GM19023 (cell line): Measurements from ENCODE around the gene NEUROD1.

Source experiments
- ATAC-seq: cut with Tn5 transposase; IDR thresholded peaks from one replicate; pipeline ENCODE4 v1.9.1; 2021; ENCODE audit warnings: mild to moderate bottlenecking, moderate library complexity; ENCODE audit not compliant: unreplicated experiment

The NEUROD1 gene

DNA sequence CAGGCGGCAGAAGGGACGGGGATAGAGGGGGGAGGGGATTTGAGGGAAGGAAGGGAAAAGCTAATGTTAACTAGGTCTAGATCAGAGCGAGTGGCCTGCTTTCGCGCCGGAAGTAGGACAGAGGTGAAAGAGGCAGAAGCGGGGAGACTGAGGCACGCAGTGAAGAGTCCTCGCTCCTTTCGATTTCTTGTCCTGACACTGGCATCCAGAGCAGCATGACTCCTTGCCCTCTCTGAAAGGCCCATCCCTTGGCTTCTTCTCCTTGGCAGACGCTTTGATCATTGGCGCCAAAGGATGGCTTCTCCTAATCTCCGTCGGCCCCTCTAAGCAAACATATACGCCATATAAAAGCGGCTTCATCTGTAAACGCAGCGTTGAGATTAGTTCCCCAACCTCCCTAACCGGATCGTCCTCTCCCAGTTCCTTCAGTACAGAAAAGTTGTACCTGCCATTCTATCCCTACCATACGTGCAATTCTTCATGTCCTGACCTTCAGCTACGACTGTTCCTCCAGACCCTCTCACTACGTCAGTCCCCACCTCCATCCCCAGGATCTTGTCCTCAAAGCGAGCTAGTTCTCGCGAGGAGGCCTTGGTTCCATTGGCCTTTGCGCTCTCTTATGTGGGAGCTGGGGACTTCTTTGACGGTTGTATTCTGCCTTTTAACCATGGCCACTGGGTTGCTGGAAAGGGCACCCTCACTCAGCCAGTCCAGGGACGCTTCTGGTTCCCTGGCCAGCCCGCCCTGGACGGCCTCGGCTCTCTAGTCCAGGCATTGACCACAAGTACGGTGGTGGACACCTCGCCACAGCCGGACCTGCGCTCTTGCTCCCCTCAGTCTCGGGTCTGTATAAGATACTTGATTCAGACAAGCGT is 857 bp upstream of the NEUROD1 start:
- ATAC-seq: no peak

GRCh38 chr2:181679544-181679979 is 755 bp downstream of the NEUROD1 start:
- ATAC-seq: no peak

GRCh38 chr2:181678861-181679543 is 1.3 kb downstream of the NEUROD1 start:
- no peak for ATAC-seq

- peak; percentile 54 for ATAC-seq
These were observed 2.3 kb downstream of the NEUROD1 start for GRCh38 chr2:181677912-181678586.

GRCh38 chr2:181675254-181675653 is 5.1 kb downstream of the NEUROD1 start:
- no peak for ATAC-seq

DNA sequence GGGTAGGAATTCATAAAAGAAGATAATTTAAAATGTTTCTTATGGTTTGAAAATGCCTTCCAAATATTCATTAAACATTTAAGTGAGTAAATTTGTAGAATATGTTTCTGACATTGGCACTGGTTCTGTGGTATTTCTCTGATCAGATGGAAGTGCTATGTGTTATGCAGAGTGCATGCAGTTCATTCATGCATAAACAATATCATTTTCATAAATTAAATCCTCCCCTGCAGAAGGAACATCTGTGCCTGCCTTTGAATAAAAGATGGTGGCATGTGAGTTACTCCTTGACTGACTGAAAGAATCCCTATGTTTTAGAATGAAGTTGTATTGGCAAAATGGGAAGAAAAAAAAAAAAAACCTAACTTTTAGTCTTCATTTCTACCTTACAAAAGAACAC is 5.9 kb downstream of the NEUROD1 start:
- ATAC-seq: no peak

DNA sequence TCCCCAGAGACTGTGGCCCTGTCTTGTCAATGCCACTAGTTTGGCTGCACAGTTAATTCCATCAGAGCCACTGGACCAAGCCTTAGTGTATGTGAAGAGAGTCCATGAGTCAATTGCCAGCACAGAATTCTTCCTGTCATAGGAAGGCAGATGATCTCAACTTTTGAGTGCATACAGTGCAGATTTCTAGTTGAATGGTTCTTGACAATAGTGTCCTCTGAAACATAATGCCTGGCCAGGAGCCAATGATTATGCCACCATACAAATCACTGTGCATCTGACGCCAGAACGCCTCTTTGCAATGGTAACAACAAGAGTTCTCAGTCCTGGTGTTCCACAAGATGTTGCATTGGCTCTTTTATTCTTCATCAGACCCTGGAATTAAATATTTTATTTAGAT is 7.1 kb downstream of the NEUROD1 start:
- ATAC-seq: no peak

DNA sequence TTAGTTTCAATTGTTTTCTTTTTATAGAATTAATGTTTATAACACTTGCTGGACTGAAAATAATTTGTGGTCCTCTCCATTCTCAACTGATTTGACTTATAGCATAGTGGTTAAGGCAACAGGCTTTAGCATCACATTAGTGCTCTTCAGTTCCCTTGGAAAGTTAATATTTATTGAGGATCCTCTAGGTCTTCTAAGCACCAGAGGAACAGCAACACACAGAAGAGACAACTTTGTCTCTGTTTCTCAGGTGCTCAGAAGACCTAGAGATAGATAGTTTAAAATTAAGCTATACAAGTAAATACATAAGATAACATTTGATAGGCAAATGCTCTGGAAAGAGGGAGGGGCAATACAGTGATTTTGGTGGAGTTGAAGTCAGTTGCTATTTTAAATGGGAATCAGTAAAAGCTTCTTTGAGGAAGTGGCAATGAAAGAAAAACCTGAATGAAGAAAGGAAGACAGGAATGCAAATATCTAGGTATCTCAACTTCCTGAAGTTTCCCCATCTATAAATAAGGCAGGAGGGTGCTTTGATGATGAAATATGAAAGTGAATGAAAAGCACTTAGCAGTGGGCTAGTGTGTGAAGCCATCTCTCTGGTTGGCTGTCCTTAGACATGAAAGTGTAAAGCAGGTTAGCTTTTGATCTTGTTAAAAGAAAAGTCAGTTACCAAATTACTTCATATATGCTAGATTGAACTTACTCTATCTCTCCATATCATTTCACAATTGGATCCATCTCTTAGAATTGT is 7.9 kb downstream of the NEUROD1 start:
- peak; percentile 86 for ATAC-seq

GRCh38 chr2:181670632-181671031 is 9.7 kb downstream of the NEUROD1 start:
- ATAC-seq: no peak

DNA sequence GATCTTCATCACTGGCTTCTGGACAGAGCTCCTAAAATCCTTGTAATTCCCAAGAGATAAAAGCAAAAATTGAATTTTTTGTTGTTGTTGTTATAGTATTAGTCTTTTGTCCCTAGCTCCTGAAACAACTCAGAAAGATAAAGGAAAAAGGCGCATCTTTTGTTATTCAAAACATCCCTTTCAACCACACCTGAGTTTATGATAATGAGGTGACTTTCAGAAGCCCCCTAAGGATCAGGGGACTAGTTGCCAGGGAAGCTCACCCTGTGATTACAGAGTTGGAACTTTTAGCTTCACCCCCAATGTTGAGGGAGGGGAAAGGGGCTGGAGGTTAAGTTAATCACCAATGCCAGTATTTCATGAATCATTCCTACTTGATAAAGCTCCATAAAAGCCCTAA is 13.1 kb downstream of the NEUROD1 start:
- no peak for ATAC-seq

DNA sequence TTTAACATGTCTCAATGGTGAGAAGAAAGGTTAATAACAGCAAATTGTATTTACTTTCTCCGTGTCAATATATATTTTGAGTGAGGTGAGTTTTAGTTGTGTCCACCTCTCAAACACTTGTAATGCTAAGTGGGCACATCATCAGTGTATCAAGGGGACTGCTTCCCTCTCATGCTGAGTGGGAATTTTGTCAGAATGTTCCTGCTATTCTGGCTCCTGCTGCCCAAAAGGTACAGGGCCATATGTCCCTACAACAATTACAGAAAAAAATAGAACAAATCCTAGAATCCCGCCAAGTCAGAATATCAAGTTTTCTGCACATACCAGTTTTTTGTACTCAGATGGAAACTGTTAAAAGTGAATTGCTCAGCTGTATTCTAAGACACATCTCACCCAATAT is 18.0 kb downstream of the NEUROD1 start:
- ATAC-seq: no peak

- ATAC-seq: no peak
These were observed 20.1 kb downstream of the NEUROD1 start for GRCh38 chr2:181660181-181660580.

DNA sequence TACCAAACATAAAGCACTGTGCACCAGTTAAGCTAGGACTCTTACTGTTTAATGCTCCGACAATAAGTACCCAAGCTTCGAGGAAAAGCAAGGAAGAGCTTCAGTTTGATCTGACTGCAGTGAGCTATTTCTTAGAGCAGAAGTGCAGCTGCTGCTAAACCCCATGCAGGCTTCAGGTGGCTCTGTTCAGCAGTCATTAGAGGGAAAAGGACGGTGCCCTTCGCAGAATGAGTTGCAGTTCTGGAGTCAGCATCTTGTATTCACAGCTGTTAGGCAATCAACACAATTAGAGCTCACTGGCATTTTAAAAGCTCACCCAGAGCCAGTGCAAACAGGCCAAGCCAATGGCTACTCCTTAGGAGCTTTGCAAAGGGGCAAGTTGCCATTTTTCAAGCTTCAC is 21.9 kb downstream of the NEUROD1 start:
- ATAC-seq: no peak

DNA sequence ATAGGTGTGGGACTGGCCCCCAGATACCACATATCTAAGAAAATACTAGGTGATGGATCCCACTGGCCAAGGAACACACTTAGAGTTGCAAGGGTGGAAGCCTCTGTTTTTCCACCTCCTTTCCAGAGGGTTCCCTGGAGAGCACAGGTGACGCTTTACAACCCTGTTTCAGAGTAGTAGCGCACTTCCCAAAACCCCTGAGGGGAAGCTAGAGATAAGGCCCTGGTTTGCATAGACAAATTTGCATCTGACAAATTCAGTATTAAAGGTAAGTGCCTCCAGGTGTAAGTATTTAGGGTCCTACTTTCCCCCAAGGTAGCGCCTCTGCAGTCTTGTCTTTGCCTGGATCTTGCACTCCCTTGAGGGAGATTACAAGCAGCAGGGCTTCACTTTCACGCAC is 22.9 kb downstream of the NEUROD1 start:
- no peak for ATAC-seq

- ATAC-seq: peak; percentile 96
These were observed 23.6 kb downstream of the NEUROD1 start, which contains the start of gene CERKL for GRCh38 chr2:181656450-181657291. Gene CERKL (minus strand): TSS chr2:181657105. CDS start chr2:181657006, 99 bp downstream.

GRCh38 chr2:181655519-181655918 is 24.8 kb downstream of the NEUROD1 start:
- ATAC-seq: no peak

GRCh38 chr2:181649436-181649979 is 30.8 kb downstream of the NEUROD1 start:
- no peak for ATAC-seq

DNA sequence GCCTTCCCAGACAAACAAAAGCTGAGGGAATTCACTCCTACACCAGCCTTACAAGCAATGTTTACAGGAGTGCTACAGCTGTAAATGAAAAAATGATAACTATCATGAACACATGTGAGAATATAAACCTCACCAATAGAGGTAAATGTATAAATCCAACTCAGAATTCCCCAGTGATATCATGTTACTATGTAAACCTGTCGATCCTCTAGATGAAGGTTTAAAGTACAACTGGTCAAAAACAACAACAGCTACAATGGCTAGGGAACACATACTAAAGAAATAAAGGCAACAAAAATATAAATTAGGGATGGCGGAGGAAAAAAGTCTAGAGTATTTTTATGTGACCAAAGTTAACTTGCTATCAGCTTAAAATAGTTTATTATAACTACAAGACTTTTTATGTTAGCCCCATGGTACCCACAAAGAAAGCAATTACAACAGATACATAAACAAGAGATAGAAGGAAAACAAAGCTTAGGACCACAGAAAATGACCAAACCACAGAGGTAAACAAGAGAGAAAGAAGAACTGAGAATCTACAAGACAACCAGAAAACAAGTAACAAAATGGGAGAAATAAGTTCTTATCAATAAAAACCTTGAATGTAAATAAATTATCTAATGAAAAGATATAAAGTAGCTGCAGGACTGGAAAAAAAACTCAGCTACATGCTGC is 31.7 kb downstream of the NEUROD1 start:
- no peak for ATAC-seq

DNA sequence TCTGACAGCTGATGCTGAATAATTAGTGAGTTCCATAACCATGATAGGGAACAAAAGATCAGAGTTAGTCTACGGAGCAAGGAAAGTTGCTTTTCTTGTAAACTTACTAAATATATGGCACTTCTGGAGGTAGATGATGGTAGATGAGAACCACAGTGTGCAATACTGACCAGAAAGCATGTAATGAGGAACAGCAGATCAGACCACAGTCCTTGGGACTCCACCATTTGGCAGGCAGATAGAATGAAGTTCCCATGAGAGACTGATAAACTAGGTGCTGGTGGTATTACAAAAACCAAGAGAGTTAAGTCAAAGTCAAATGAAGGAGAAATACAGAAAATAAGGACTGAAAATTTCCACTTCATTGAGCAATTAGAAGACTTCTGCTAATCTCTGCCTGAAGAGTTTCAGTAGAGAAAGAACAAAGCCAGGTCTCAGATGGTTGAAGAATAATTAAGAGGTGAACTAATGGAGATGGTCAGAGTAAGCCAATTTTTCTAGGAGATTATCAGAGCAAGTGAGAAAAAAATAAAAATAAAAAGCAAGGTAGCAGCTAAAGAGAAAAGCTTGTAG is 33.8 kb downstream of the NEUROD1 start:
- no peak for ATAC-seq
